NCI-H1436 (cell line): ENCODE results near the gene LMO4.

Experiments used
- DNase-seq: peaks from one replicate; lab custom pipeline; 2025; lab: John Stamatoyannopoulos, UW

Gene LMO4

DNA sequence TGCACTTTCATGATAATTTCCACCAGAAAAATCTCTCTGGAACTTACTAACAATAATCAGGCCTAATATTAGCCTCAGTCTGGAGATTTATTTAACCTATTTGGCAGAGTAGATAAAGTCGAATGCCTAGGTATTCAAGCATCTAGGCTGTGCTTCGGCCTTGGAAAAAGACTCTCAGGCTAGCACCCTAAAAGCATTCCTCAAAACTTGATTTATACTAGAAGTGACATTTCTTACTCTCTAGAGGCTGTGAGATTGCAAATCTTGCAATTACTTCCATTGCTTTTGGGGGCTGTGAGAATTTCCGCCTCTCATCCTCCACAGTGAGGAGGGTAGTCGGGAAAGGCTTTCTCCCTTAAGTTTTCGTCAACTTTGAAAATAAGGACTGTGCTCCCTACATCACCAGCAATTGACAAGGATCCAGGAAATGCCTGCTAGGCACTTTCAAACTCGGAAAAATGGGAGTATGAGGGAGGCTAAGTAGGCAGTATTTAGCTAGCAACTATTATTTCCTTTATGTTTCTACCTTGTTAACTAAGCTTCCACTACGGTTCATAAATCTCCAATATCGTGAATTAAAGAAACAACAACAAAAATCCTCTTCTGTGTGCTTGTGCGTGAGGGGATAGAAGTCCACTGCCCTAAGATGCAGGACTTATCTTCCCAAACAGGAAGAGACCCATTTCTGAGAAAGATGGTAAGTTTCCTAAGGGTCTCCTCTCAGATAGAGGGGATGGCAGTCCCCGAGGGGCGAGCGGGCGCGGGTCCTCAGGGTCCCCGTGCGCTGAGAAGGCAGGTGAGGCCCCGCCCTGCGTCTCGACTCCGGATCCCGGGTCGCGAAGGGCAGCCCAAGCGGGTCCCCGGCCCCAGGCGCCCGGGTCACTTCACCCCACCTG is 1.1 kb upstream of the LMO4 start:
- no peak for DNase-seq

DNA sequence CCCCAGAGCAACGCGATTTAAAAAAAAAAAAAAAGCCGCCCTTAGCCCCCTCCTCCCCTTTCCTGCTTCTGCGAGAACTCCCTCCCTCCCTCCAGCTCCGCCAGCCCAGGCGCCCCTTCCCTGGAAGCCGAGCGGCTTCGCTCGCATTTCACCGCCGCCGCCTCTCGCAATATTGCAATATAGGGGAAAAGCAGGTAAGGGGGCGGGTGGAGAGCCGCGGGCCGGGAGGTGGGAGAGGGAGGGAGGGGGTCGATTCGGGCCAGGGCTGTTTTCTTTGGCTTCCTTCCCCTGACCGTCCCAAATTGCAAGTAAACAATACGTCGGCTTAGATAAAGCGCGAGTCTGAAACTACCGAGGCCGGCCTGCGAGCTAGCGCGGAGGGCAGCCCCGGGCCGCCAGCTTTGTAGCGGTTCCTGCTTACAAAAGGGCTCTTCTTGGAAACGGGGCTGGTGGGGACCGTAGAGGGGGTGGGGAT is 408 bp downstream of the LMO4 start:
- peak; percentile 42 for DNase-seq

DNA sequence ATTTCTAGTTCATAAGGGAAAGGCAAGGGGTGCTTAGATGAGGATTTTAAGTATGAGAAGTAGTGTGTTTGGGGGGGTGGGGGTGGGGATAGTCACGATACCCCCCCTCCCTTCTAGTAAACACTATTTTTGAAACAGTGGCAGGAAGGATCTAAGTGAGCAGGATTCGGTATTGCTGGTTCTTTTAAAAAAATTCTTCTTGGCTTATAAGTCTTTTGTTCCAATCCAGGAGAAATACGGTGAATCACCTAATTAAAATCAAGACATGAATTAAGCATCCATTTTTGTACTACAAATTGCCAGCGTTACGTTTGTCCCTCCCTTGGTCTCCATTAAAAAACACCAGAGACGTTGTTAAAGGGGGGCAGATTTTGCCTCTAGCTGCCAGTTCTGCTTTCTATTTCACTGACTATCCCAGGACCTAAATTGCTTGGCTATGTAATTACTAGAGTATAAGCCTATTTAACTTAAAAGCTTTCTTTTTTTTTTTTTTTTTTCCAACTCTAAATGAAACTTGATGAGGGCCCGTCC is 911 bp downstream of the LMO4 start:
- no peak for DNase-seq

DNA sequence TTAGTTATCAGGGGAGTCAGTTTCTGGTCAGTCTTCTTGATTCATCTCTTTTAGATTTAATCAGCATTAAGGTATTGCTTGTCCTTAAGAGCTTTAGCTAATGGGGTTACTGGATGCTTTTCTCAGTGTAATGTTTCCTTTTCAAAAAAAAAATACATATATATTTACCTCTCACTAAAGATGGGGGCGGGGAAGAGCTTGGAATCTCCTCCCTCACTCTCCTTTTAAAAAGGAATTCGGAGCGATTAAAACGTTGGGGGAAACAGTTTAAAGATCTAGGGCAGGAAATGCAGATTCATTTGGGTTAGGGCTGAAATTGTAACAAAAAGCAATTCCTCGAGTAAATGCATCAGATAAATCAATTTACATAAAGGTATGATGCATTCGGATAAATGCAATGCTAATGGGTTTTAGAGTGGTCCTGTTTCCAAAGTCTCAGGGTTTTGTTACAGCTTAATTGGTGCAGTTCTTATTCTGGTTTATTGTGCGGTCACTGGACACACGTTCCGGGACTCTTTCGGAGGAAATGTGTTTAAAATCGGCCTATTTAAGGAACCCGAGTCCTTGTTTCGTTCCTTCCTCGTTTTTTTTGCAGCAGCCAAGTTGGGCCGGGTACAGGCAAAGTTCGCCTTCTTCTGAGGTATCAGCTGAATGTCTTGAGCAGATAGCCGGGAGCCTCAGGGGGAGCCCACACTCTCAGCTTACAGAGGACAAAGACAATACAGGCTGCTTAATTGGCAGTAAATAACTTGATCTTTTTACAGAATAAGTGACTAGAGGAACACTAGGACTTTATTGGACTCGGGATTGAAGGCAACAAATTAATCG is 1.6 kb downstream of the LMO4 start:
- no peak for DNase-seq

DNA sequence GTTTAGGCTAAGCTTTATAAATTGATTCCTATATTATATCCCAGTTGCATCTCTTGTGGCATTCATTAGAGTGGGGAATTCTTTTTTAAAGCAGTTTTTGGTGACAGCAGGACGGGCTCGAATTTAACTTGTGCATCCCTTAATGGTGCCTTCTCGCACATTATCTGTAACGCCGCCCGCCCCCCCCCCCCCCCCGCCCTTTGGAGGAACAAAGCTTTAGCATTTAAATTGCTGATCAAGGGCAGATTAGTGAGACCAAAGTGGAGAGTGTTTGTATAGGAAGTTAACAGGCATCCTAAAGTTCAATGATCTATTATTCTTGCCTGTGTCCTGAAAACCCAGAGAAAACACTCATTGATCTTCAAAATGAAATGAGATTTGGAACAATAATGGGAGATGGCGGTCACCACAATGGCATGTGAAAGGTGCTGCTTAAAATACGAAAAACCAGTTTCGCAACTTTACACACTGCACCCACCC is 2.2 kb downstream of the LMO4 start:
- no peak for DNase-seq

DNA sequence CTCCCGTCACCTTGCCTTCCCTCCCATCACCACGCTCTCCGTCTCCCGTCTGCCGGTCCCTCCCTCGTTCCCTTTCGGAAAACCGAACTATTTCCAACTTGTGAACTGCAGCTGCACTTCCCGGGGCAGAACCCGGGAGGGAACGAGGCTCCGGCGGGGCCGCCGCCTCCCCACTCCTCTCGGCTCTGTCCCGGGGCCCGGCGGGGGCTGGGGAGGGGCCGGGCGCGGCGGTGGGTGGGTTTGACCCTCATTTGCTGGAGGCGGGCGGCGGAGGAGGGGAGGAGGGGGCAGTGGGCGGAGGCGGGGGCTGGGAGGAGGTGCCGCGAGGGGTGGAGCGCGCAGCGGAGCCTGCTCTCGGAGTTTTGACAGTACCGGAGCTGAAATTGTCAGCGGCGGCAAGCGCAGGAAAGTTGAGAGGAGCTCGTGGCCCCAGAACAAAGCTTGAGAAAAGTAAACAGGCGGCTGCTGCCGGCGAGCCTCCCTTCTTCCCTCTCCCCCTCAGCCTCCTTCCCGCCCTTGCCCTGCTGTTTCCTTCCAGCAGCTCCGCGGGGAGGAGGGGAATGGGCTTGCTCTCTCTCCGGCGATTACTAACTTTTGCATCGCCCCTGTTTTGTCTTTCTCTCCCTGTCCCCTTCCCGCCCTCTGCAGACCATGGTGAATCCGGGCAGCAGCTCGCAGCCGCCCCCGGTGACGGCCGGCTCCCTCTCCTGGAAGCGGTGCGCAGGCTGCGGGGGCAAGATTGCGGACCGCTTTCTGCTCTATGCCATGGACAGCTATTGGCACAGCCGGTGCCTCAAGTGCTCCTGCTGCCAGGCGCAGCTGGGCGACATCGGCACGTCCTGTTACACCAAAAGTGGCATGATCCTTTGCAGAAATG is 2.9 kb downstream of the LMO4 start:
- peak; percentile 52 for DNase-seq

DNA sequence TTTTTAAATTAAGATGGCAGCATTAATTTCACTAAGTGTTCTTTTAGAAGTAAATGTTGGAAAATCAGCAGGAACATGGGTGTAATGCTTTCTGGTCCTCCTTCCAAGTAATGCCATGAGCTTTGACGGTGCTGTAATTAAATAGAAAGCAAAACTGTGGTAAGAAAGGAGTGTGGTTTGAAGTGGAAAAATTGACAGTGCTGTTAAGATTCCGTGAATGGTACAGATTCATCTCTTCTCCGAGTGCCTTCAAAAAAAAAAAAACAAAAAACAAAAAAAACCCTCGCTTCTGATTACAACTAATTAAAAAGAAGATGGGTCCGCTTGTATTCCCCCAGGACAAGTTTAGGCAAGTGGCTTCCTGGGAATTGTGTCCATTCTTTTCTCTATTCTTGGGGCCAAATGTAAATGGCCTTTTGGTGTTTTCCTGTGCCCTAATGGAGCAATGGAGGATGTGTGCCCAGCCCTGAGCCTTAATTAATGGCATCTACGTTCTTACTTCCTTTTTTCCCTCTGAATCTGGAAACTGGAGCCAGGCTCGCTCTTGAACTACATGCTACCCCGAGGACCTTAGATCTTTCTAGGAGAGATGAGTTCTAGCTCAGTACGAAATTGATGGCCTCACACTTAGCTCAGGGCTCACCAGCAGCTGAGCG is 5.1 kb downstream of the LMO4 start:
- DNase-seq, result no peak

DNA sequence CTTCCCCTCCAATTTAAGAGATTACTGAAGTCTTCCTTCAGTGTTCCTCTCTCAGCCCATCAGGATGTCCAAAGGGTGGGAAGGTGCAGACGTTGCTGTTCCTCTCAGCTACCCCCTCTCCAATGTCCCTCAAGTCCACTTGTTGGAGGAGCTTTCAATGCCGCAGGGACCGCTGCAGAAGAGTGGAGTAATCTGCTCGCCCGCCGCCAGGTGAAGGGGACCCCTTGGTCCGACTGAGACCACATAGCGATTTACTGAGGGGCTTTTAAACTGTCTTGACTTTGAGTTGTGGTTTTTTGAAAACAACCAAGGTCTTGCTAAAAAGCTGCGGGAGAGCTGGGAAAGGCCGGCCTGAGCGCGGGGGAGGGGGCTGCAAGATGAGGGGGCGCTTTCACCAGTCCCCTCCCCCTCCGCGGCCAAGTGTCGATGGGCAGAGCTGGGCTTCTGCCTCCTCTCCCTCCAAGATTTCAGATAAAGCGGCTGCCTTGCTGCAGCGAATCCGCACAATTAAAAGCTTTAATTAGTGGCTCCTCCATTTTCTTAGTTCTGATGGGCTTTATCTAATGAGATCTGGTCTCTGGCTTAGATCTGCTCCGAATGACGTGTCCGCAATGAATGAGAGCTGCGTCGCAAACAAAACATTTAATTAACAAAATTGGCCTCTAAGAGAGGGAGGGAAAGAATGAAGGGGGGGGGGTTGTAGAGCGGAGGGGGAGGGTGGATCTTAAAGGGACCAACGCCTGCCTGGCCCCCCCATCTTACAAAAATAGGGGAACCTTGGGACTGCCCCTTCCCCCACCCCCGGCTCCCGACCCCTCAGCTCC is 5.9 kb downstream of the LMO4 start:
- DNase-seq, result peak; percentile 41

DNA sequence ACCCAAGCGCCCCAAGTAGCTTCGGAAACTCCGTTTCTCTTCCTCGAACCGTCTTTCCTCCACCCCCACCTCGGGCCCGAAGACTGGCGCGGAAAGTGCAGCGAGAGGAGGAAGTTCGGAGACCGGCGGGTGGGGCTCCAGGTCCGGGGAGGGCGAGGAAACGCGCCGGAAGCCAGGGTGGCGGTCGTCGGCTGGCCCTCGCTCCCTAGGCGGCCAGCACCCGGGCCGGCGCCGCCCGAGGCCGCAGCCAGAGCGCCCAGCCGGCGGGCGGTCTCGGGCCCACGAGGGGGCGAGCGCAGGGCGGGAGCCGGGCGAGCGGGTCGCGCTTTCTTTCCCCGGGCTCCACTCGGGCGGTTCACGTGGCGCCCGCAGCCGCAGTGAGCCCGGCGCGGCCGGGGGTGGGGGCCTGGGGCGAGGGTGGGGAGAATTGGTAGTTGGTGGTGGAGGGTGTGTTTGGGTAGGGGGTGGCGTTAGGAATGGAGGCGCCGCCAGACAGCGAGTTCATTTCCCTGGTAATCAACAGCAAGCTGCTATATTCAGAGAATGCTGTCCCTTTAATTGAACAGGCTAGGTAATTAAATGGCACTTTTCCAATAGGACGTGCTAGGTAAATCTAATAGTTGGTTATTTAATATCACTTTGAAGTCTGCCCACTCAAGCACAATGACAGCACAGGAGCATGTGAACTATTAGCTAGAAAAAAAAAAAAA is 6.7 kb downstream of the LMO4 start:
- DNase-seq, result peak; percentile 61

DNA sequence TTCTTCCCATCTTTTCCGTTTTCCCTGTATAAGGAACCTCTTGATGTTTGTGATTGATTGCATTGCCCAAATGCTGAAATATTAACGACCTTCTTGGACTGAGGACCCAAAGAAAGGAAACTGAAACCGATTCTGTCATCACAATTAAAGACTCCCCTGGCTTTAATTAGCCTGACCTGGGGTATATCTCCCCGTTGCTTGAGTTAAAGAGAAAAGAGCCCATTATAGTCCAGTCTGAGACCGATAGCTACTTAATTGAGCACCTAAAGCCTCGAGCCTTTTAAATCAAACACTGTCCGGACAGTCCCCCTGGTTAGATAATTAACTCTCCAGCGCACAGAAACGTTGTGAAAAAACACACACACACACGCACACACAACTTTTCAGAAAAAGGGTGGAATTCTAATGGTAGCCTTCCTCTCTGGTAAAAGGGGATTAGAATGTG is 8.0 kb downstream of the LMO4 start:
- DNase-seq, result no peak

DNA sequence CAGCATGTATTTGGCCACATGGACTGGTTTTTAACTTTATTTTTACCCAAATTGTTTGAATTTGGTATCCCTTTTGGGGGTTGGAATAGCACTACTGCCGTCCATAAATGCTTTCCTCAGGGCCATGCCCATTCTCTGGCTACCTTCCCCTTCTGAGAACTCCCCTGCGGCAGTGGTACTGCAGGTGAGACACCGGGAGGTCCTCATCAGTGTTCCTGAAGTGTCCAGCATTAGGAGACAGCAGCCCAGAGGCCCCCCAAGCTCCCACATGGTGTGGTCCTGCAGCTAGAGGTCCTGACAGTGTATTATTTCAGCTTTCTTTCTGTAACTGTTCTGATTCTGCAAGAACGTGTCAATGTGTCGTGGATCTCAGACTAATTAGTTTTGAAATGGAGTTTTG is 8.9 kb downstream of the LMO4 start:
- no peak for DNase-seq

DNA sequence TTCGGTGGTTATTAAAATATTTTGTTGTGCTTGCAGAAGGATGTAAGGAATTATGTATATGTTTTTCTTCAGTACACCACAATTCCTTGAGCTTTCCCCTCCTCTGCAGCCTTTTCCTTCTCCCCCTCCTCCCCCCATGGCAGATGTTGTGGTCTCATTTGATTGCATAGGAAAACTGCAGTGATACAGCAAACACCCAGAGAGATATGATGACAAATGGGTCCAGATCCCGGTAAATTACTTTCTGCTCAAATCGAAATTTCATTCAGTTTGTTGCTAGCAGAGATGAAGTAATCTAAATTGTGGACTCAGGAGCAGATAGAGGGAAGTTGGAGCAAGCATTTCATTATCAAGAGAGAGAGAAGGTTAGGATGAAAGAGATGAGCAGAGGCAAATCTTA is 9.9 kb downstream of the LMO4 start:
- DNase-seq, result no peak

DNA sequence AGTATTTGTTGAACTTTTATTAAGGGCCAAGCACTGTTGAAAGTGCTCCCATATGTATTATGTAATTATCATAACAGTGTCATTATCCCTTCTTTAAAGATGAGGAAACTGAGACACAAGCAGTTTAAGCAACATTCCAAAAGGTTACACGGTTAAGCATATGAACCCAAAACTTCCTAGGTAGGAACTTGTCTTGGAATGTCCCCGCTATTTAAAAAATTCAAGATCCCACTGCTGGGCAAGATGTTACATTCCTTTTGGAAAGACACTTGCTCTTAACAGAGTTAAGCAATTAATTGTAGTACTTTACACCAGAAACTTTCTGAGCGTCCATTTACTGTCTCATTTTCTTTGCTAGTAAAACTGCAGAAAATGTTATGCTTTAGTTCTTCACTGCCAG is 15.6 kb downstream of the LMO4 start:
- no peak for DNase-seq

DNA sequence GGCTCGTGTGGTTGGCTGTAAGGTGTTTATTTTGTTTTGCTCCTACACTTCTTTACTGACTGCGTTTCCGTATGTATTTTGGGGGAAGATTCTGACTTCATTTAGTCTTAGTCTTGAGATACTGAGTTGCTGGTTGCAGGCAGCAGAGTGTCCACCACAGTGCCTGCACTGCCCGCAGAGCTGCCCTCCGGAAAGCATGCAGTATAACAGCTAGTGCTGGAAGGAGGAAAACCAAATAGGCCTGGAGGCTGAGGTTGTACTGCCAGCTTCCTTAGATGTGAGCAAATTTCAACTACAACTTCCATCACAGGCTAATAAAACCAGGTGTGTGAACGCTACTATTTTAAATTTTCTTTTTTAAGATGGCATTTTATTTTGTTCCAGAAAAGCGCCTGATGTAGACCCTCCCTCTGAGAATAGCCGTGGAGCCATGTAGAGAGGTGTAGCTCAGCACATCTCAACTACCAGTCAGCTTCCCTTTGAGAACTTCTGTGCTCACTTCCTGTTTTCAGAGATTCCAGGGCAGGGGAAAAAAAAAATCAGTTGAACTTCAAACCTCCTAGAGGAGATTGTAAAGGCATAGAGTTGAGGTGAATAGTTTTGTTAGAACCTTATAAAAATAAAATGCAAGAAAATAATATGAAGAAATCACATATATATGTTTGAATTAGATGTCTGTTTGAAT is 17.6 kb downstream of the LMO4 start:
- DNase-seq, result no peak

DNA sequence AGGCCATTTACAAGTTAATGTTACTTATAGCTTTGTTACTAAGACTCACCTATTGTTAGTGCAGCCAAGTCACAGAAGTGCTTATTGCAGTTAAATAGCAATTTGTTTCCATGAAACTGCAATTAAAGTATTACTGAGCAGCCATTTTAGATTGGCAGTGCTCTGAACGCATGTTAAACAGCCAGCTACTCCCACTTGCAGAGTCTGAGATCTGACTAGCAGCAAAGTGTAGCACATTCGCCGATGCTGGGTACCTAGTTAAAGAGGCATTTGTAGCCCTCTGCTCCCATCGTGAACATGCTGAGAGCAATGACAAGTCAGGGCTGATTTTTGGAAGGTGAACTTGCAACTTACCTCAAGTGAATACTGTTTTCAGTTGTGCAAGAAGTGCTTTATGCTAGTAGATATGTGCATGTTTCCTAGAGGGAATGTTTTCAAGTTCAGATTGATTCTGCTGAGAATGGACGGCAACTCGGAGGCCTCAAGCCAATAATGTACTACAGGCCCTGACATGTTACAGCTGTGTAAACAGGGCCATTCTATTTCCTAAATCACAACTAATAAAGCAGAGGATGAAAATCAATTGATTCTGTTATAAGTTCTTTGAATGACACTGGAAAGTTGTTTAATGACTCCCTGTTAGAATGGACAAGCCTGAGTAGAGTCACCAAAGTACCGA is 19.8 kb downstream of the LMO4 start:
- DNase-seq, result peak; percentile 43

DNA sequence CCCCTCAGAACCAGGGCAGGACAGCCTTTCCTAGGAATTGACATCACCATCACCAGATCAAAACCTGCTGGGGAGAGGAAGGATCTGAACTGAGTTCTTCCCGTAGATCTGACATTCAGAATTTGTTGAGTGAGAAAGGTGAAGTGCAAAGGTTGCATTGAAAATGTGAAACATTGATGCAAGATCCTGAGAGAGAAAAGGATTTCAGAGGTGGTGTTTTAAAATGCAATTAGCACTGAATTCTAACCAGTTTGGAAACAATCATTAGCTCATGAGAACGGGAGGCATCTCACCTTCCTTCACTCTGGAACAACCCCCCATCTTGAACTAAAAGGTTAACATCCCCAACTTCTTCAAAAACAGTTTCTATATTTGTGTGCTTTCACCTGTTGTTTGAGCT is 20.4 kb downstream of the LMO4 start:
- DNase-seq, result no peak

DNA sequence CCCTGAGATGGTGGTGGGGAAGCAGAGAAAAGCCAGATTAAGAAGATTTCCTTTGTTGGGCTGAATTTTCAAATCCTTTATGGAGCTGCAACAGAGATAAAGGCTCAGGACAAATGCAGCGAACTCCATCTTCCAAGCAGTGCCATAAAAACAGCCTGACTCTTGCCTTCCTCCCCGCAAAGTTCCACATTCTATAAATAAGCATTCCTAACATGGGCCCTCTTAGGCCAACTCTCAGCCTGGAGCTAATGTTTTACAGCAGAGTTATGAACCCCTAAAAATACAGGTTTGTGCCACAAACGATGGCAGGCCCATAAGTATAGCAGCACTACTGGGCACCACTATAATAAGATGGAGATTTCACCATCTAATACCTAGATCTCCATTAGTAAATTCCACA is 27.2 kb downstream of the LMO4 start:
- no peak for DNase-seq

DNA sequence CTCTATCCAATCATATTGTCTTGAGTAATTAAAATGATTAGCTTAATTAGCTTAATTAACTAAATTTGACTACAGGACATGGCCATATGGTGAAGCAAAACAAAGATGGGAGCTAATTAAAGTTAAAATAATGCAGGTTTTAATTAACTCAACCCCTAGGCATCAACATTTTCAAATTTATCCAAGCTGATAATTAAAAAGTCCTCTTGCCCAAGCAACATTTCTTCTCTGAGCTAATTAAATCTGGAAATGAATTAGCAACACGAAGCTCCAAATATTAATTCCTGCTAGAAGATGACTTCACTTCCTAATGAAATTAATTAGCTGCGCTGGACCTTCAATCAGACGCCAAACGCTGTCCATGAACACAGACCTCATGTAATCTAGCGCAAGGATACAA is 27.9 kb downstream of the LMO4 start:
- no peak for DNase-seq
